Measurements from ENCODE around the gene S1PR2. TPM values are rescaled to one million over a fixed set of nuclear protein-coding genes. Genes with fewer than 3 reads are reported as not detected.

The S1PR2 gene
- total and polyA plus RNA-seq, 2 donors (not counting 3 experiments of a cell fraction or from before 2014, with no cell fraction given) = 0.70 to 1.0 TPM

DNA sequence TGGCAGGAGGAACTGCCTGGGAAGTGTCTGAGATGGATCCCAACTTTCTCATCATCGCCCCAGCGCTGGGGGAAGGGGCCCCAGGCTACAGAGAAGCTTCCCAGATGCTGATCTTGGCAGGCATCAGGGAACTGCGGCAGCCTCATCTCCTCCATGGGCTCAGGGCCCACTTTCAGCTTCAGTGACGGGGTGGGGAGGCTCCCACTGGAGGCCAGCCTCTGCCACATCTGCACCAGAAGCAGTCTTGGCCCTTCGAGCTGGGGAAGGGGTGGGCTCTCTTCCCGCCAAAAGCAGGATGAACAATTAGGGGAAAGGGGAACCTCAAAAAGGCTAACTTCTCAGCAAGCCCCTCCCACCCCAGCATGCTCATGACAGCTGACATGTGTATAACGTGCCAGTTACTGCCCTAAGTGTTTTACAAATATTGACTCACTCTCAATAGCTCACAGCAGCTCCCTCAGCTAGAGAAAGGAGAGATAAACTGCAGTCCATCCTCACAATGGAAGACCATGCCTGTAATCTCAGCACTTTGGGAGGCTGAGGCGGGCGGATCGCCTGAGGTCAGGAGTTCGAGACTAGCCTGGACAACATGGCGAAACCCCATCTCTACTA lies 7.1 kb upstream of the S1PR2 start:
- H3K36me3 ChIP-seq (ENCODE audit: control insufficient read depth in 2 of 2, extremely low read depth in 1 of 2, insufficient read depth in 2 of 2, low read length in 2 of 2) = no peaks in the 10 kb centered on the region
- H3K9ac ChIP-seq (replicated peaks; ENCODE audit: extremely low read depth, insufficient read depth, low read length) = no peak overlapping the region
- H3K79me2 ChIP-seq (ENCODE audit: control insufficient read depth, insufficient read depth, low read length) = no peaks in the 10 kb centered on the region
- no TSS peak for BruUV-seq (replicated peaks)
- no peaks in the 10 kb centered on the region for H3K9me1 ChIP-seq (replicated peaks; ENCODE audit: control insufficient read depth, extremely low read depth, insufficient read depth, low read length)
- FAIRE-seq = no peak
- no peaks in the 10 kb centered on the region for H3K9me3 ChIP-seq (replicated peaks; ENCODE audit: control insufficient read depth, insufficient read depth, low read length)
- dilution Hi-C loops (cut with MboI; ENCODE audit: extremely low pct_ligation_motif_present, low sequenced_read_pairs) (no loop called here), intact Hi-C loops (cut with micrococcal nuclease) (no loop called here)
- ChIA-PET POLR2A (no interaction called here), CTCF (interaction anchor here (1.0 to 1.6 kb wide), 3 partner anchors 9 to 18 kb away, joined by 4 to 10 read pairs (median 6); no protein-coding TSS in a partner anchor)
- peaks cover 9% of the 10 kb centered on the region for H3K4me1 ChIP-seq (ENCODE audit: control insufficient read depth, extremely low read depth, insufficient read depth, low read length)
- no peak for DNase-seq (ENCODE audit: low read depth, low spot score)
- no peak overlapping the region for H3K27ac ChIP-seq (ENCODE audit: insufficient read depth, low read depth, low read length)
- H3K4me3 ChIP-seq (replicated peaks in 1 of 3; ENCODE audit: insufficient read depth in 1 of 3, low read depth in 1 of 3, low read length in 3 of 3) = no peak overlapping the region
- H4K20me1 ChIP-seq (replicated peaks; ENCODE audit: control insufficient read depth, extremely low read depth, insufficient read depth, low read length) = no peaks in the 10 kb centered on the region
- H3K4me2 ChIP-seq (ENCODE audit: insufficient read depth, low read length) = no peak overlapping the region
- H3K27me3 ChIP-seq (ENCODE audit: control insufficient read depth in 2 of 2, insufficient read depth in 2 of 2, low read length in 2 of 2) = no peaks in the 10 kb centered on the region
- H2AFZ ChIP-seq (ENCODE audit: low read depth, low read length) = no peak overlapping the region
- TF ChIP-seq CTCF (IDR thresholded peaks at IDR 0.05; ENCODE audit: extremely low read depth in 1 of 2, insufficient read depth in 1 of 2, low read depth in 1 of 2, low read length in 2 of 2) (no peak), JUN (IDR thresholded peaks at IDR 0.05; ENCODE audit: borderline replicate concordance, insufficient read depth, insufficient read length, low read depth) (no peak)

DNA sequence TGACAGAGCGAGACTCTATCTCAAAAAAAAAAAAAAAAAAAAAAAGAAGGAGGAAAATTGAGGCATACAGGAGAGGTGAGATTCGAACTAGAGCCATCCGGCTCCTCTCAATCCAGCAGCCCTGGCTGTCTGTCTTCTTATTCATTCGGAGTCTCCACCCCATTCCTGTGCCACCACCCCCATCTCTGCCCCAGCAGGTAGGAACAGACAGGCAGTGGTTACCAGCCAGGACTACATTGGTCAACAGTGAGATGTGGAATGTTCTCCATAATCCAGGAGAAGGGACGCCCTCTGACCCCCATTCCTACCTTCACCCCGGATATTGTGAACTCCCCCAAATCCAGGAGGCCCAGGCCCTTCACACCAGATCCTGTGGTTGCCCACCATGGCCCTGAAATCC lies 6.6 kb upstream of the S1PR2 start:
- POLR2A ChIA-PET = no interaction called here
- CTCF ChIA-PET = interaction anchor here (1.4 to 1.6 kb wide), 2 partner anchors 9 to 12 kb away, joined by 6 to 10 read pairs; no protein-coding TSS in a partner anchor
- TF ChIP-seq CTCF (IDR thresholded peaks at IDR 0.05; ENCODE audit: extremely low read depth in 1 of 2, insufficient read depth in 1 of 2, low read depth in 1 of 2, low read length in 2 of 2) = no peak
- TF ChIP-seq MYC (IDR thresholded peaks at IDR 0.05; ENCODE audit: low read depth, low read length) = no peak
- TF ChIP-seq EZH2 (IDR thresholded peaks at IDR 0.05; ENCODE audit: borderline replicate concordance, low read depth, low read length, severe bottlenecking) = no peak
- no peak for TF ChIP-seq MAX (IDR thresholded peaks at IDR 0.05; ENCODE audit: insufficient read depth, insufficient read length)
- TF ChIP-seq GATA2 (IDR thresholded peaks at IDR 0.05; ENCODE audit: insufficient read depth, insufficient read length, low read depth, low read length) = no peak
- TF ChIP-seq POLR2A (IDR thresholded peaks at IDR 0.05; ENCODE audit: low read depth, low read length) = no peak
- no peak for TF ChIP-seq FOS (IDR thresholded peaks at IDR 0.05; ENCODE audit: borderline replicate concordance, insufficient read depth, low read length)
- no peak for TF ChIP-seq POLR2AphosphoS5 (IDR thresholded peaks at IDR 0.05; ENCODE audit: insufficient read depth, low read depth, low read length)
- TF ChIP-seq JUN (IDR thresholded peaks at IDR 0.05; ENCODE audit: borderline replicate concordance, insufficient read depth, insufficient read length, low read depth) = no peak
- Histone ChIP-seq H3K9me3 (replicated peaks; ENCODE audit: control insufficient read depth, insufficient read depth, low read length) (no peaks in the 10 kb centered on the region), H3K9me1 (replicated peaks; ENCODE audit: control insufficient read depth, extremely low read depth, insufficient read depth, low read length) (no peaks in the 10 kb centered on the region), H3K27ac (ENCODE audit: insufficient read depth, low read depth, low read length) (no peak overlapping the region), H3K4me3 (replicated peaks in 1 of 3; ENCODE audit: insufficient read depth in 1 of 3, low read depth in 1 of 3, low read length in 3 of 3) (no peak overlapping the region), H3K36me3 (ENCODE audit: control insufficient read depth in 2 of 2, extremely low read depth in 1 of 2, insufficient read depth in 2 of 2, low read length in 2 of 2) (no peaks in the 10 kb centered on the region), H3K79me2 (ENCODE audit: control insufficient read depth, insufficient read depth, low read length) (no peaks in the 10 kb centered on the region), H4K20me1 (replicated peaks; ENCODE audit: control insufficient read depth, extremely low read depth, insufficient read depth, low read length) (no peaks in the 10 kb centered on the region), H3K4me2 (ENCODE audit: insufficient read depth, low read length) (no peak overlapping the region), H3K9ac (replicated peaks; ENCODE audit: extremely low read depth, insufficient read depth, low read length) (no peak overlapping the region), H2AFZ (ENCODE audit: low read depth, low read length) (no peak overlapping the region), H3K4me1 (ENCODE audit: control insufficient read depth, extremely low read depth, insufficient read depth, low read length) (peaks cover 9% of the 10 kb centered on the region), H3K27me3 (ENCODE audit: control insufficient read depth in 2 of 2, insufficient read depth in 2 of 2, low read length in 2 of 2) (no peaks in the 10 kb centered on the region)
- FAIRE-seq (no peak), DNase-seq (ENCODE audit: low read depth, low spot score) (no peak)
- dilution Hi-C loops (cut with MboI; ENCODE audit: extremely low pct_ligation_motif_present, low sequenced_read_pairs) (no loop called here), intact Hi-C loops (cut with micrococcal nuclease) (no loop called here)
- no TSS peak for BruUV-seq (replicated peaks)
